AG09309 (cell line): ENCODE results near the gene ACTA2.

Source experiments
- DNase-seq: peaks from one replicate; pipeline ENCODE4 v3.0.0-alpha.2; 2010; ENCODE audit warnings: low read depth
- H3K4me3 ChIP-seq: 2 replicates; pipeline ENCODE4 v1.5.1; 2011; ENCODE audit warnings: mild to moderate bottlenecking, low read depth, low read length, moderate library complexity; ENCODE audit not compliant: control insufficient read depth
- TF ChIP-seq, protein P1 (sequence below): IDR thresholded peaks from 2 replicates; pipeline ENCODE4 v1.5.1; 2011; ENCODE audit warnings: mild to moderate bottlenecking, low read depth, low read length, inconsistent platforms; ENCODE audit not compliant: insufficient read depth, control insufficient read depth; ENCODE audit errors: missing control alignments

ACTA2 gene

DNA sequence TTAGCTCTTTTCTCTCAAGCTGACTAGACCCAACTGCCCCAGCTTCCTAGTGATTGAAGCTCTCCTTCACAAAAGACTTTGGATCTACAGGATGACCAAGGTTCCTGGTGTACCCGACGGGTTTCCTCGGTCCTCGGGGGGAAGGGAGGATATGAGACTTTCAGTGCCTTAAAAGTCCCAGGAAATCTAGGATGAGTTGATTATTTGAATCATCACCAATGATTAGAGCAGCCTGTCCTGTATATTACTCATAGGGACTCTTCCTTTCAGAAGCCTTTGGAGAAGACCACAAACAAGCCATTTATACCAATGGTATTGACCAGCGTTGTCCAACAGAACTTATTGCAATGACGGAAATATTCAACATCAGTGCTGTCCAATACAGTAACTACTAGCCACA, 6.1 kb upstream of the ACTA2 start:
- TF ChIP-seq, protein P1, sequence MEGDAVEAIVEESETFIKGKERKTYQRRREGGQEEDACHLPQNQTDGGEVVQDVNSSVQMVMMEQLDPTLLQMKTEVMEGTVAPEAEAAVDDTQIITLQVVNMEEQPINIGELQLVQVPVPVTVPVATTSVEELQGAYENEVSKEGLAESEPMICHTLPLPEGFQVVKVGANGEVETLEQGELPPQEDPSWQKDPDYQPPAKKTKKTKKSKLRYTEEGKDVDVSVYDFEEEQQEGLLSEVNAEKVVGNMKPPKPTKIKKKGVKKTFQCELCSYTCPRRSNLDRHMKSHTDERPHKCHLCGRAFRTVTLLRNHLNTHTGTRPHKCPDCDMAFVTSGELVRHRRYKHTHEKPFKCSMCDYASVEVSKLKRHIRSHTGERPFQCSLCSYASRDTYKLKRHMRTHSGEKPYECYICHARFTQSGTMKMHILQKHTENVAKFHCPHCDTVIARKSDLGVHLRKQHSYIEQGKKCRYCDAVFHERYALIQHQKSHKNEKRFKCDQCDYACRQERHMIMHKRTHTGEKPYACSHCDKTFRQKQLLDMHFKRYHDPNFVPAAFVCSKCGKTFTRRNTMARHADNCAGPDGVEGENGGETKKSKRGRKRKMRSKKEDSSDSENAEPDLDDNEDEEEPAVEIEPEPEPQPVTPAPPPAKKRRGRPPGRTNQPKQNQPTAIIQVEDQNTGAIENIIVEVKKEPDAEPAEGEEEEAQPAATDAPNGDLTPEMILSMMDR: no peak
- DNase-seq: no peak
- no peak overlapping the region for H3K4me3 ChIP-seq

DNA sequence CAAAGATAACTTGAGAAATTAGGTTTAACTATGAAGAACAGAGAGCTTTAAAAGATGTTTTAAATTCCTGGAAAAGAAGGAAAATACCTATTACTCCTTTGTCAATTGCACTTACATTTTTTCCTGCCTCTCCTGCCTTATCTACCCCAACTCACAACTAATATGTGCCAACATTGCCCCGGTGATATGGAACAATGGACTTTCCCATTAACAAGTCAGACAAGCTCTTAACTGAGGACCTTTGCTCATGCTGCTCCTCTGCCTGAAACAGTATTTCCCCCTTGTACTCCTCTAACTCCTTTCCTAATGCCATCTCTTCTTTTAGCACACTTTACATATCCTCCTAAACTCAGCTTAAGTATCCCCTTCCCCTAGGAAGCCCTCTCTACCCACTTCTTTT, 4.8 kb upstream of the ACTA2 start:
- TF ChIP-seq, protein P1: no peak
- no peak for DNase-seq
- H3K4me3 ChIP-seq: no peak overlapping the region

DNA sequence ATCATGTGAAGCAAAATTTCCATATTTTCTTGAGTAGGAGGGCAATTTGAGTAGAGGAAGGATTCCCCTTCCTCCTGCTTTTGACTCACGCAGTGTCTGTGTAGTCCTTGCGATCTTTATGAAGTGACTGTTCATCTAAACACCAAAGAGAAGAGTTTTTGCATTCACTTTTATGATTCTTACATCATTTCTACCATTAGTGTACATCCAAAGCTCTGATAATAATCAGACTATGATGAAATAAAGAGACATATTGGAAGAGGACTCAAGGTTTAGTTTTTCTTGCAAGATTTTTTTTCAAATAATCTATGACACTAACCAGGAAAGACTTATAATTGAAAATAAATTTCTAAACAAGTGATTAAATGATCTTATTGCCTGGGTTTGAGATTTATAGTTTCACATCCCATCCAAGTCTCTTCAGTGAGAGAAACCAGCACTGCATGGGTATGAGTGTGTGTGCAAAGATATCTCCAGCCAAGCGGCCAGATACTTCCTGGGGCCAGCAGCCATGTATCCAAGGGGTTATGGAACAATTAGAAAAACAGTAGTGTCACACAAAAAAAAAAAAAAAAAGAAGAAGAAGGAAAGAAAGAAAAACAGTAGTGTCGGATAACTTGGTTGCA, 2.0 kb upstream of the ACTA2 start:
- no peak for DNase-seq
- no peak overlapping the region for H3K4me3 ChIP-seq
- TF ChIP-seq, protein P1: no peak

DNA sequence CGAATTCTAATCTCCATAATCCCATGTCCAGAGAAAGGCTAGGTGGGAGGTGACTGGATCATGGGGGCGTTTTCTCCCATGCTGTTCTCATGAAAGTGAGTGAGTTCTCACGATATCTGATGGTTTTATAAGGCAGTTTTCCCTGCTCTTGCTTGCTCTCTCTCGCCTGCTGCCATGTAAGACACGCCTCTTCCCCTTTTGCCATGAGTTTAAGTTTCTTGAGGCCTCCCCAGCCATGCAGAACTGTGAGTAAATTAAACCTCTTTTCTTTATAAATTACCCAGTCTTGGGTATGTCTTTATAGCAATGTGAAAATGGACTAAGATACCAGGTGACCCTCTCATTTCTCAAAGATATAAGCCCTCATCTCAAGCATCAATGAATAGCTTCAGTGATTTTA, 1.1 kb upstream of the ACTA2 start:
- TF ChIP-seq, protein P1: no peak
- H3K4me3 ChIP-seq: no peak overlapping the region
- DNase-seq: no peak

DNA sequence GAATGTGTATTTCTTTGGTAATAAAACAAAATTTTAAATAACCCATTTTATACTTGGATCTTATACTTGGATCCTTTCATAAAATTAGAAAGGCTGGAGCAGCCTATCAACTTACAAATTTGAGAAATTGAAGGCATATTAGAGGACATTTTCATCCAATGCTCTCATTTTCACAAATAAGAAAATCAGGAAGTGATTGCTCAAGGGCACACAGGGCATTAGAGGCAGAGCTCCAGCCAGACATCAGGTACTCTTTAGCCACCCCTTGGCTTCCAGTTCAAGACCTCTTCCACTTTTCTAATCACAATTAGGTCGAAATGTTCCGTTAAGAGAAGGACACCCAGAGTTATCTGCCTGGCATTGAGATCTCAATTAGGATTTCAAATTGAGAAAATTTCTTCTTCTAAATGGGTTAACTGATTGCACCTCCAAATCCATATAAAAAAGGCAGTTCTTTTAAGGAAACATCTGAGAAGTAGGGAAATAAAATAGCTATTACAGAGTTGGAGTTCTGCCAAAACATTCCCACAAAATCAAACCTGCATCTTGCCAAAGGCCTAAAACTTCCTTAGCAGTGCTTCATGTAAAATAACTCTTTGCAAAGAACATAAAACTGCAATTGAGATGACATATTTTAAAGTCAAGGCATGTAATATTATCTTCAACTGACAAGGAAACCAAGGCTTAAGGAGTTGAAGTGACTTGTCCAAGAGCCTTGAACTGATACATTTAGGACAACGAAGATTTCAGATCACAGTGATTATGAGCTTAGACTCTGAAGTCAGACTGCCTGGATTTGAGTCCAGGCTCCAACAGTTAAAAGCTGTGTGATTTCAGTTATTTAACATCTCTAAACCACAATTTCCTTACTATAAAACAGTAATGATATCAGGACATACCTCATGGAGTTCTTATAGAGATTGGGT, 2.4 kb downstream of the ACTA2 start:
- TF ChIP-seq, protein P1: no peak
- no peak overlapping the region for H3K4me3 ChIP-seq
- DNase-seq: no peak

DNA sequence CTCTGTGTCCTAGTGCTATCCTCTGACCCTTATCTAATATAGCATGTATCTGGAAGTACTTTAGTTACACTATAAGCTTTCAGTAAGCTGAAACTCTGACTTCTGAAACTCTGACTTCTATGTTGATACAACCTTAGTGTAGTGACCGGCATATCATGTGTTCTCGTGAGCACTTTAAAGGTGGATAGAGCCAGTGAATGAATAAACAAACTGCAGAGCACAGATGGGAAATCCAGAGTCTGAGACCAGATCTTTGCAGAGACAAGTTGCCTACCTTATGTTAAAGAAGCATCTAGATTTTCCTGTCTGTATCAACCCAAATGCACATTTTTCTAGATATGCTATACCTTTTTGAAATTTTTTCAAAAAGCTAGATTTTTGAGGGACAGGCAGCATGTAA, 3.5 kb downstream of the ACTA2 start:
- no peak overlapping the region for H3K4me3 ChIP-seq
- no peak for DNase-seq

More for the DNA sequence above, 3.5 kb downstream of the ACTA2 start:
- TF ChIP-seq, protein P1: no peak
